Upper lobe of left lung (tissue), 6 donors: Measurements from ENCODE around the gene LRRIQ1. TPM values are rescaled to one million over a fixed set of nuclear protein-coding genes. Genes with fewer than 3 reads are reported as not detected.

Source experiments
- ATAC-seq, 2 donors: fragments of 200-7000 bp; cut with Tn5 transposase; one replicate each; pipeline ENCODE4 v1.9.1; 2022; ENCODE audit warnings: mild to moderate bottlenecking in 2 of 2, moderate library complexity in 2 of 2; ENCODE audit not compliant: low FRiP score in 2 of 2
- DNase-seq, 2 donors: peaks; one replicate each; pipeline ENCODE4 v3.0.0-alpha.2; 2019 to 2020
- H3K27ac ChIP-seq, 4 donors: fragments of 200-600 bp; sonication (generic); one replicate each; pipeline ENCODE4 v1.5.1; 2016 to 2019
- H3K27me3 ChIP-seq, 4 donors: fragments of 200-600 bp; sonication (generic); one replicate each; pipeline ENCODE4 v1.5.1; 2017 to 2019
- H3K36me3 ChIP-seq, 4 donors: fragments of 200-600 bp; sonication (generic); one replicate each; pipeline ENCODE4 v1.5.1; 2016 to 2019
- H3K4me1 ChIP-seq, 4 donors: fragments of 200-600 bp; sonication (generic); one replicate each; pipeline ENCODE4 v1.5.1; 2018 to 2019
- H3K4me3 ChIP-seq, 4 donors: fragments of 200-600 bp; sonication (generic); one replicate each; pipeline ENCODE4 v1.5.1; 2017 to 2019; ENCODE audit warnings: mild to moderate bottlenecking in 2 of 4, moderate library complexity in 1 of 4
- H3K9me3 ChIP-seq, 4 donors: fragments of 200-600 bp; sonication (generic); one replicate each; pipeline ENCODE4 v1.5.1; 2018 to 2019
- CTCF ChIP-seq, 6 experiments: fragments of 450-650 bp in 4 of 6; fragments of 200-600 bp in 2 of 6; sonication (generic) in 2 of 6; IDR thresholded peaks; one replicate each; pipeline ENCODE4 v1.5.1; 2016 to 2019; ENCODE audit warnings: antibody characterized with exemption in 6 of 6
- EP300 ChIP-seq, 4 donors: sonication (generic); formaldehyde crosslinking; IDR thresholded peaks; one replicate each; pipeline ENCODE4 v1.5.1; 2017; ENCODE audit warnings: antibody characterized with exemption in 4 of 4, control low read depth in 2 of 4
- POLR2A ChIP-seq, 4 donors: fragments of 450-650 bp; IDR thresholded peaks; one replicate each; pipeline ENCODE4 v1.5.1; 2016 to 2017; ENCODE audit warnings: antibody characterized with exemption in 4 of 4, mild to moderate bottlenecking in 2 of 4
- POLR2AphosphoS5 ChIP-seq, 2 donors: sonication (generic); formaldehyde crosslinking; IDR thresholded peaks; one replicate each; pipeline ENCODE4 v1.5.1; 2017; ENCODE audit warnings: antibody characterized with exemption in 2 of 2
- WGBS, 2 donors: methylation state at CpG; one replicate each; pipeline ENCODE4 v1.1.5; 2017 to 2018; 5-methylcytosine and 5-hydroxymethylcytosine counted together
- total RNA-seq, 6 donors: library from RNA; depleted of rRNA in 4 of 6; stranded (reverse); fragments of >200 nt in 4 of 6; gene quantifications; one replicate each; pipeline versions ENCODE4 v1.1.0 to v1.2.1, GENCODE V29; 2016 to 2021
- donor health status: DM: no; HTN: no; CAD: no; lungs with moderate emphysema.
- donor health status: DM: no; HTN: yes; CAD: no; lungs with severe emphysema.

Gene LRRIQ1
- total RNA-seq, 6 donors from 2014 or later = 0.54 to 37.7 (median 6.0) TPM

- no peak overlapping the region for H3K4me3 ChIP-seq
- ATAC-seq (no peak), DNase-seq (no peak)
- H3K36me3 ChIP-seq = no peaks in the 10 kb centered on the region
- no peaks in the 10 kb centered on the region for H3K27me3 ChIP-seq
- no peak overlapping the region for H3K27ac ChIP-seq
- no peaks in the 10 kb centered on the region for H3K9me3 ChIP-seq
- no peak for TF ChIP-seq CTCF (IDR thresholded peaks at IDR 0.05)
- no peak for TF ChIP-seq POLR2A (IDR thresholded peaks at IDR 0.05)
- no peak for TF ChIP-seq EP300 (IDR thresholded peaks at IDR 0.05)
- TF ChIP-seq POLR2AphosphoS5 (IDR thresholded peaks at IDR 0.05) = no peak
- H3K4me1 ChIP-seq = peaks cover 0 to 3% (median 0%) of the 10 kb centered on the region in 4 donors
Observed at GRCh38 chr12:85017618-85018017, 18.5 kb upstream of the LRRIQ1 start.

- Histone ChIP-seq H3K4me3 (no peak overlapping the region), H3K4me1 (peaks cover 0 to 3% (median 0%) of the 10 kb centered on the region in 4 donors), H3K36me3 (no peaks in the 10 kb centered on the region), H3K9me3 (no peaks in the 10 kb centered on the region), H3K27me3 (no peaks in the 10 kb centered on the region), H3K27ac (no peak overlapping the region)
- ATAC-seq (no peak), DNase-seq (no peak)
- WGBS, 2 donors = 45% methylated on average over 2 of the region's 2 CpGs
- TF ChIP-seq EP300 (IDR thresholded peaks at IDR 0.05) (no peak), POLR2AphosphoS5 (IDR thresholded peaks at IDR 0.05) (no peak), CTCF (IDR thresholded peaks at IDR 0.05) (no peak), POLR2A (IDR thresholded peaks at IDR 0.05) (no peak)
Observed at GRCh38 chr12:85018098-85018497, 18.1 kb upstream of the LRRIQ1 start.

GRCh38 chr12:85029456-85029855, 6.7 kb upstream of the LRRIQ1 start:
- H3K4me1 ChIP-seq = no peaks in the 10 kb centered on the region
- H3K27me3 ChIP-seq = no peaks in the 10 kb centered on the region
- H3K4me3 ChIP-seq = no peak overlapping the region
- no peaks in the 10 kb centered on the region for H3K9me3 ChIP-seq
- DNase-seq = no peak
- H3K27ac ChIP-seq = no peak overlapping the region
- TF ChIP-seq EP300 (IDR thresholded peaks at IDR 0.05) (no peak), POLR2AphosphoS5 (IDR thresholded peaks at IDR 0.05) (no peak), POLR2A (IDR thresholded peaks at IDR 0.05) (no peak), CTCF (IDR thresholded peaks at IDR 0.05) (peak in 5 of 6 experiments; percentile 25 to 44 (median 34))
- no peak for ATAC-seq
- no peaks in the 10 kb centered on the region for H3K36me3 ChIP-seq

GRCh38 chr12:85036733-85037132, 582 bp downstream of the LRRIQ1 start:
- H3K27me3 ChIP-seq = no peaks in the 10 kb centered on the region
- ATAC-seq = no peak
- DNase-seq = no peak
- H3K27ac ChIP-seq = no peak overlapping the region
- H3K36me3 ChIP-seq = no peaks in the 10 kb centered on the region
- no peaks in the 10 kb centered on the region for H3K9me3 ChIP-seq
- 9 to 14% methylated on average over 3 of the region's 3 CpGs for WGBS, 2 donors
- H3K4me3 ChIP-seq = peak overlapping the region in 3 of 4 donors; percentile 49 to 54 (median 50)
- no peaks in the 10 kb centered on the region for H3K4me1 ChIP-seq
- no peak for TF ChIP-seq EP300 (IDR thresholded peaks at IDR 0.05)

- H3K27me3 ChIP-seq = no peaks in the 10 kb centered on the region
- no peaks in the 10 kb centered on the region for H3K9me3 ChIP-seq
- DNase-seq = no peak
- TF ChIP-seq CTCF (IDR thresholded peaks at IDR 0.05) (no peak), POLR2AphosphoS5 (IDR thresholded peaks at IDR 0.05) (no peak), EP300 (IDR thresholded peaks at IDR 0.05) (no peak), POLR2A (IDR thresholded peaks at IDR 0.05) (no peak)
- ATAC-seq = no peak
- 21 to 28% methylated on average over 1 of the region's 1 CpG for WGBS, 2 donors
- H3K27ac ChIP-seq = no peak overlapping the region
- no peaks in the 10 kb centered on the region for H3K36me3 ChIP-seq
- no peaks in the 10 kb centered on the region for H3K4me1 ChIP-seq
- no peak overlapping the region for H3K4me3 ChIP-seq
Observed at GRCh38 chr12:85041395-85041794, 5.2 kb downstream of the LRRIQ1 start.
